HL-60 (cell line): Measurements from ENCODE around the gene SPINK6.

Experiments used
- GABPA ChIP-seq: IDR thresholded peaks from 2 replicates; pipeline ENCODE4 v1.6.1; 2012; ENCODE audit warnings: low read depth
- POLR2AphosphoS5 ChIP-seq: IDR thresholded peaks from 2 replicates; pipeline ENCODE4 v1.6.1; 2012; ENCODE audit warnings: low read depth
- TF ChIP-seq, protein P1 (sequence below): IDR thresholded peaks from one replicate; pipeline ENCODE4 v1.5.1; 2011; ENCODE audit warnings: low read length, control low read depth, inconsistent platforms; ENCODE audit not compliant: insufficient read depth
- TF ChIP-seq, protein P2 (sequence below): IDR thresholded peaks from 2 replicates; pipeline ENCODE4 v1.6.1; 2012; ENCODE audit warnings: low read depth; ENCODE audit not compliant: insufficient replicate concordance

DNA sequence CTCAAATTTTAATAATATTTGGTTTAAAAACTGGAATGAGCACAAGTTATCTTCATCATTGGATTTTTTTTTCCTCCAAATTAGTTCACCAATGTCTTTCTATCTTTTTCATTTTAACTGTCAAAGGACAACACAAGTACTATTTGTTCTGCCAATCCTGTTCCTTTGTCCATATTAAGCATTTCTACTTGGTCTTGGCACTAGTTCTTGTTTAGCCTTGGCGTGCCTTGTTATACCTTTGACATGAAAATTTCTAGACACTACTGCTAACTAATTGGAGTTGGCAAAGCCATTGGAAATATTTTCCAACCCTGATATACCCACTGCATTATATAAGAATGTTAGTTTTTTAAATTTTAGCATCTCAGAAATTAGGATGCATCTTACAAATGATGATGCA is 3.8 kb downstream of the SPINK6 start:
- TF ChIP-seq, protein P1, sequence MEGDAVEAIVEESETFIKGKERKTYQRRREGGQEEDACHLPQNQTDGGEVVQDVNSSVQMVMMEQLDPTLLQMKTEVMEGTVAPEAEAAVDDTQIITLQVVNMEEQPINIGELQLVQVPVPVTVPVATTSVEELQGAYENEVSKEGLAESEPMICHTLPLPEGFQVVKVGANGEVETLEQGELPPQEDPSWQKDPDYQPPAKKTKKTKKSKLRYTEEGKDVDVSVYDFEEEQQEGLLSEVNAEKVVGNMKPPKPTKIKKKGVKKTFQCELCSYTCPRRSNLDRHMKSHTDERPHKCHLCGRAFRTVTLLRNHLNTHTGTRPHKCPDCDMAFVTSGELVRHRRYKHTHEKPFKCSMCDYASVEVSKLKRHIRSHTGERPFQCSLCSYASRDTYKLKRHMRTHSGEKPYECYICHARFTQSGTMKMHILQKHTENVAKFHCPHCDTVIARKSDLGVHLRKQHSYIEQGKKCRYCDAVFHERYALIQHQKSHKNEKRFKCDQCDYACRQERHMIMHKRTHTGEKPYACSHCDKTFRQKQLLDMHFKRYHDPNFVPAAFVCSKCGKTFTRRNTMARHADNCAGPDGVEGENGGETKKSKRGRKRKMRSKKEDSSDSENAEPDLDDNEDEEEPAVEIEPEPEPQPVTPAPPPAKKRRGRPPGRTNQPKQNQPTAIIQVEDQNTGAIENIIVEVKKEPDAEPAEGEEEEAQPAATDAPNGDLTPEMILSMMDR = no peak
- TF ChIP-seq POLR2AphosphoS5 (no peak), GABPA (no peak)
- TF ChIP-seq, protein P2, sequence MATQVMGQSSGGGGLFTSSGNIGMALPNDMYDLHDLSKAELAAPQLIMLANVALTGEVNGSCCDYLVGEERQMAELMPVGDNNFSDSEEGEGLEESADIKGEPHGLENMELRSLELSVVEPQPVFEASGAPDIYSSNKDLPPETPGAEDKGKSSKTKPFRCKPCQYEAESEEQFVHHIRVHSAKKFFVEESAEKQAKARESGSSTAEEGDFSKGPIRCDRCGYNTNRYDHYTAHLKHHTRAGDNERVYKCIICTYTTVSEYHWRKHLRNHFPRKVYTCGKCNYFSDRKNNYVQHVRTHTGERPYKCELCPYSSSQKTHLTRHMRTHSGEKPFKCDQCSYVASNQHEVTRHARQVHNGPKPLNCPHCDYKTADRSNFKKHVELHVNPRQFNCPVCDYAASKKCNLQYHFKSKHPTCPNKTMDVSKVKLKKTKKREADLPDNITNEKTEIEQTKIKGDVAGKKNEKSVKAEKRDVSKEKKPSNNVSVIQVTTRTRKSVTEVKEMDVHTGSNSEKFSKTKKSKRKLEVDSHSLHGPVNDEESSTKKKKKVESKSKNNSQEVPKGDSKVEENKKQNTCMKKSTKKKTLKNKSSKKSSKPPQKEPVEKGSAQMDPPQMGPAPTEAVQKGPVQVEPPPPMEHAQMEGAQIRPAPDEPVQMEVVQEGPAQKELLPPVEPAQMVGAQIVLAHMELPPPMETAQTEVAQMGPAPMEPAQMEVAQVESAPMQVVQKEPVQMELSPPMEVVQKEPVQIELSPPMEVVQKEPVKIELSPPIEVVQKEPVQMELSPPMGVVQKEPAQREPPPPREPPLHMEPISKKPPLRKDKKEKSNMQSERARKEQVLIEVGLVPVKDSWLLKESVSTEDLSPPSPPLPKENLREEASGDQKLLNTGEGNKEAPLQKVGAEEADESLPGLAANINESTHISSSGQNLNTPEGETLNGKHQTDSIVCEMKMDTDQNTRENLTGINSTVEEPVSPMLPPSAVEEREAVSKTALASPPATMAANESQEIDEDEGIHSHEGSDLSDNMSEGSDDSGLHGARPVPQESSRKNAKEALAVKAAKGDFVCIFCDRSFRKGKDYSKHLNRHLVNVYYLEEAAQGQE = no peak
